GM12878 (cell line): Measurements from ENCODE around the gene MYO1E. TPM values are rescaled to one million over a fixed set of nuclear protein-coding genes. Genes with fewer than 3 reads are reported as not detected.

Experiments
- ATAC-seq: fragments of 200-7000 bp; cut with Tn5 transposase; 3 replicates; pipeline ENCODE4 v1.9.1; 2020; ENCODE audit warnings: mild to moderate bottlenecking, moderate library complexity
- BruUV-seq: library from RNA; stranded (reverse); fragments of 400-500 nt; replicated peaks from 2 replicates; lab custom pipeline; 2021; lab: Mats Ljungman, UMichigan
- CTCF ChIA-PET: fragments of 300-600 bp; sonication (Branson Sonifier 250); formaldehyde crosslinking; extraction: SDS; loops from one replicate; lab custom pipeline; 2021; ENCODE audit warnings: inconsistent platforms; lab: Yijun Ruan, JAX
- POLR2A ChIA-PET: fragments of 350-600 bp; formaldehyde crosslinking; extraction: SDS; loops from one replicate; lab custom pipeline; 2021; ENCODE audit warnings: inconsistent platforms; lab: Charles Lee
- RAD21 ChIA-PET: fragments of 300-600 bp; sonication (Branson Sonifier 250); formaldehyde crosslinking; loops from one replicate; lab custom pipeline; 2023; ENCODE audit warnings: antibody characterized with exemption; ENCODE audit not compliant: unreplicated experiment; lab: Charles Lee
- SMC1A ChIA-PET: fragments of 300-600 bp; sonication (Branson Sonifier 250); formaldehyde crosslinking; loops from one replicate; lab custom pipeline; 2023; ENCODE audit not compliant: unreplicated experiment, uncharacterized antibody; lab: Charles Lee
- DNase-seq: peaks from one replicate; pipeline ENCODE4 v3.0.0-alpha.2; 2011; ENCODE audit warnings: low read depth, low spot score
- FAIRE-seq: peaks from 3 replicates; lab custom pipeline; 2011; peaks lifted over from hg19 to GRCh38; lab: Jason Lieb, UNC
- H2AFZ ChIP-seq: 2 replicates; pipeline ENCODE4 v1.6.0; 2011; ENCODE audit warnings: low read depth, low read length, control low read depth; ENCODE audit not compliant: control insufficient read depth
- H3K27ac ChIP-seq: 2 replicates; pipeline ENCODE4 v1.5.1; 2011; ENCODE audit warnings: control low read depth; ENCODE audit not compliant: control insufficient read depth, insufficient read depth
- H3K27me3 ChIP-seq, 2 experiments: replicated peaks in 1 of 2; 2 replicates each; pipeline versions ENCODE4 v1.6.0 to v1.6.1; 2011; ENCODE audit warnings: low read length in 1 of 2; ENCODE audit not compliant: control insufficient read depth in 2 of 2, insufficient read depth in 2 of 2
- H3K36me3 ChIP-seq, 2 experiments: 2 replicates each; pipeline ENCODE4 v1.5.1; 2011; ENCODE audit warnings: low read length in 1 of 2; ENCODE audit not compliant: control insufficient read depth in 2 of 2, insufficient read depth in 2 of 2
- H3K4me1 ChIP-seq: 2 replicates; pipeline ENCODE4 v1.6.1; 2011; ENCODE audit warnings: mild to moderate bottlenecking, low read length, moderate library complexity, mixed read lengths; ENCODE audit not compliant: control insufficient read depth, insufficient read depth
- H3K4me2 ChIP-seq: 2 replicates; pipeline ENCODE4 v1.6.0; 2011; ENCODE audit warnings: control low read depth; ENCODE audit not compliant: control insufficient read depth, insufficient read depth
- H3K4me3 ChIP-seq: fragments of 200-600 bp; sonication (generic); 2 replicates; pipeline ENCODE4 v1.5.1; 2016
- H3K79me2 ChIP-seq: 2 replicates; pipeline ENCODE4 v1.6.0; 2011; ENCODE audit warnings: low read length; ENCODE audit not compliant: control insufficient read depth, insufficient read depth
- H3K9ac ChIP-seq: 2 replicates; pipeline ENCODE4 v1.8.0; 2011; ENCODE audit warnings: low read length, control low read depth, mixed read lengths; ENCODE audit not compliant: control insufficient read depth, insufficient read depth
- H3K9me3 ChIP-seq: replicated peaks from 3 replicates; pipeline ENCODE4 v1.5.1; 2011; ENCODE audit warnings: mild to moderate bottlenecking, low read length; ENCODE audit not compliant: control insufficient read depth, insufficient read depth
- H4K20me1 ChIP-seq: 2 replicates; pipeline ENCODE4 v1.6.0; 2011; ENCODE audit not compliant: control insufficient read depth, insufficient read depth
- ATF3 ChIP-seq: IDR thresholded peaks from 2 replicates; pipeline ENCODE4 v1.6.1; 2011; ENCODE audit warnings: low read depth, mild to moderate bottlenecking, low read length, moderate library complexity, borderline replicate concordance; ENCODE audit errors: extremely low read depth
- BACH1 ChIP-seq: fragments of 450-650 bp; IDR thresholded peaks from 2 replicates; pipeline ENCODE4 v1.6.1; 2017; ENCODE audit warnings: mild to moderate bottlenecking, borderline replicate concordance
- DPF2 ChIP-seq: fragments of 450-650 bp; IDR thresholded peaks from 2 replicates; pipeline ENCODE4 v1.6.1; 2017; ENCODE audit warnings: mild to moderate bottlenecking
- NR2F1 ChIP-seq: fragments of 450-650 bp; conservative IDR thresholded peaks from 2 replicates; pipeline ENCODE4 v1.6.1; 2017; ENCODE audit warnings: mild to moderate bottlenecking
- PKNOX1 ChIP-seq: fragments of 450-650 bp; IDR thresholded peaks from 2 replicates; pipeline ENCODE4 v1.6.1; 2016; ENCODE audit warnings: mild to moderate bottlenecking
- SMC3 ChIP-seq: IDR thresholded peaks from 2 replicates; pipeline ENCODE4 v1.6.1; 2011; ENCODE audit warnings: low read length, improper control_type of control experiment, borderline replicate concordance
- YY1 ChIP-seq: IDR thresholded peaks from 2 replicates; pipeline ENCODE4 v1.6.1; 2011; ENCODE audit warnings: low read depth, mild to moderate bottlenecking, low read length
- ZNF217 ChIP-seq: fragments of 450-650 bp; IDR thresholded peaks from 2 replicates; pipeline ENCODE4 v1.6.1; 2017; ENCODE audit warnings: antibody characterized with exemption, mild to moderate bottlenecking
- ZZZ3 ChIP-seq: IDR thresholded peaks from 2 replicates; pipeline ENCODE4 v1.6.1; 2011; ENCODE audit warnings: low read depth; ENCODE audit not compliant: control insufficient read depth, insufficient read length
- WGBS: methylation state at CpG from one replicate; pipeline ENCODE4 v1.1.6; 2016; ENCODE audit warnings: low lambda C conversion rate; ENCODE audit not compliant: insufficient replicate concordance, insufficient coverage; ENCODE audit errors: missing lambda C conversion rate; 5-methylcytosine and 5-hydroxymethylcytosine counted together
- in situ Hi-C: fragments of 300-500 bp; cut with MboI; formaldehyde crosslinking; loops from 9 replicates; pipeline ENCODE4 v1.14.3; 2018; ENCODE audit warnings: mixed read lengths
- intact Hi-C: fragments of 100-400 bp; cut with micrococcal nuclease; formaldehyde crosslinking; loops from one replicate; pipeline ENCODE4 v1.14.2; 2022; ENCODE audit not compliant: unreplicated experiment
- polyA plus RNA-seq, 11 experiments: library from polyadenylated mRNA; depleted of rRNA in 4 of 11; unstranded in 6 of 11; stranded (reverse) in 5 of 11; fragments of >200 nt; fragmentation: Nextera tagmentation in 4 of 11; fragmentation: Illumina TruSeq in 1 of 11; extraction: Ambion mirVana in 4 of 11; extraction: Trizol in 1 of 11; gene quantifications; 1 replicate in 1 of 11; 2 replicates in 10 of 11; pipeline versions ENCODE4 v1.2.1 to v1.2.3, GENCODE V29; 2011 to 2016; ENCODE audit warnings: inconsistent platforms in 2 of 11, missing spikeins in 2 of 11, low read depth in 1 of 11
- total RNA-seq, 4 experiments: library from RNA; depleted of rRNA in 3 of 4; stranded (reverse); fragments of >200 nt in 3 of 4; fragmentation: Illumina TruSeq in 1 of 4; extraction: Trizol in 1 of 4; gene quantifications; 2 replicates each; pipeline versions ENCODE4 v1.2.1 to v1.2.3, GENCODE V29; 2013 to 2021

MYO1E gene
- total and polyA plus RNA-seq, 10 of the 15 experiments (the other 5 are each of a cell fraction or from before 2014, with no cell fraction given), result 10.3 to 266 (median 64.9) TPM

GRCh38 chr15:59347915-59348314 lies 24.8 kb downstream of the MYO1E start:
- FAIRE-seq (no peak), DNase-seq (no peak), ATAC-seq (no peak)
- intact Hi-C loops, result no loop called here
- Histone ChIP-seq H3K27me3 (no peaks in the 10 kb centered on the region), H3K36me3 (peaks cover 0 to 8% of the 10 kb centered on the region in 2 experiments; a peak in 2 of 4 replicates), H3K9me3 (no peaks in the 10 kb centered on the region; the same call in 1 of the 3 replicates), H3K4me1 (peaks cover 29% of the 10 kb centered on the region), H3K27ac (no peak overlapping the region), H3K4me3 (no peak overlapping the region), H4K20me1 (peaks cover 4% of the 10 kb centered on the region; the same call in 1 of the 2 replicates), H3K79me2 (peaks cover 87% of the 10 kb centered on the region), H3K4me2 (no peak overlapping the region), H2AFZ (no peak overlapping the region), H3K9ac (no peak overlapping the region)
- TF ChIP-seq ZNF217 (no peak), ZZZ3 (no peak), YY1 (no peak), ATF3 (no peak), DPF2 (no peak), PKNOX1 (no peak), SMC3 (no peak), NR2F1 (no peak), BACH1 (no peak)
- RAD21 ChIA-PET, result interaction anchor here (1.1 to 1.3 kb wide), 2 partner anchors 14 to 63 kb away, joined by 3 to 4 read pairs; no protein-coding TSS in a partner anchor
- CTCF ChIA-PET, result interaction anchor here (0.8 to 1.3 kb wide), 2 partner anchors 11 to 13 kb away, joined by 3 to 4 read pairs; no protein-coding TSS in a partner anchor
- SMC1A ChIA-PET, result interaction anchor here (0.8 to 1.6 kb wide), 5 partner anchors 10 to 48 kb away, joined by 3 to 6 read pairs (median 4); no protein-coding TSS in a partner anchor
- in situ Hi-C loops, result no loop called here
- BruUV-seq, result no TSS peak
- POLR2A ChIA-PET, result interaction anchor here (0.6 to 1.4 kb wide), 4 partner anchors 10 to 51 kb away, joined by 3 read pairs; no protein-coding TSS in a partner anchor
- 71% methylated on average over 5 of the region's 5 CpGs for WGBS
